ENCODE data around the gene MAST2. TPM values are rescaled to one million over a fixed set of nuclear protein-coding genes. Genes with fewer than 3 reads are reported as not detected.

MAST2 gene
- total RNA-seq, result 16.7 and 28.5 TPM in 2 replicates

GRCh38 chr1:45803299-45803780 is at the start of gene MAST2:
Gene MAST2 (plus strand): TSS chr1:45803612. CDS start chr1:45803896, 284 bp downstream.

Other genes with a start within 250 kb of the MAST2 start
- 27.7 and 36.0 TPM in 2 replicates for gene NASP, start 219.6 kb upstream of the MAST2 start, total RNA-seq
- 0.68 and 1.2 TPM in 2 replicates for gene CCDC17, start 179.6 kb upstream of the MAST2 start, total RNA-seq
- gene GPBP1L1, start 117.1 kb upstream of the MAST2 start, total RNA-seq, result 157 and 163 TPM in 2 replicates
- 14.1 and 14.4 TPM in 2 replicates for gene TMEM69, start 115.4 kb upstream of the MAST2 start, total RNA-seq
- gene IPP, start 53.0 kb upstream of the MAST2 start, total RNA-seq, result 14.0 and 16.3 TPM in 2 replicates